ENCODE data around the gene KIAA0930. TPM values are rescaled to one million over a fixed set of nuclear protein-coding genes. Genes with fewer than 3 reads are reported as not detected.

The KIAA0930 gene
- total RNA-seq, 1 donor from 2014 or later: 42.5 TPM

DNA sequence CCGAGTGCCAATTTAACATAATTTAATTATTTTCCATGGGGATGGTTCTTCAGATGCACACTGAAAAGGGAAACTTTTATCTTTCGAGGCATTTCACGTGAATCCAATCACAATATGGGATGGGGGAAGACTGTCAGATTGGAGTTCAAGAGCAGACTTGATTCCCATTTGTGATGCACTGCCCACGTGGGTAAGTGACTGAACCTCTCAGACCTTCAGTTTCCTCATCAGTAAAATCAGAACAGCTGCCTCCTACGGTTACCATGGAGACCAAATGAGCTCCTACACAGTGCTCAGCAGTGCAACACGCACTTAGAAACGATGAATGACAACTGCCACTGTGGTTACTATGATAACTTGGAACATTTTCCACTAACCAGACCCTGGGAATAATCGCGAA lies 21.7 kb downstream of the KIAA0930 start:
- intact Hi-C loops (cut with DNase I): no loop called here

GRCh38 chr22:45217806-45218205 lies 22.9 kb downstream of the KIAA0930 start:
- H3K9me3 ChIP-seq: no peaks in the 10 kb centered on the region
- no peak overlapping the region for H3K27ac ChIP-seq
- no peak for DNase-seq (ENCODE audit: extremely low spot score in 2 of 2)
- no peaks in the 10 kb centered on the region for H3K36me3 ChIP-seq
- no peak overlapping the region for H3K4me3 ChIP-seq
- intact Hi-C loops (cut with DNase I): no loop called here
- peaks cover 19% of the 10 kb centered on the region for H3K4me1 ChIP-seq
- H3K27me3 ChIP-seq: no peaks in the 10 kb centered on the region
- no peak for TF ChIP-seq POLR2AphosphoS5 (IDR thresholded peaks at IDR 0.05; ENCODE audit: insufficient read depth in 1 of 2, low read depth in 1 of 2)
- TF ChIP-seq CTCF (IDR thresholded peaks at IDR 0.05): no peak
- no peak for TF ChIP-seq POLR2A (IDR thresholded peaks at IDR 0.05)

More for the DNA sequence above, 21.7 kb downstream of the KIAA0930 start:
- H3K36me3 ChIP-seq: no peaks in the 10 kb centered on the region
- TF ChIP-seq POLR2A (IDR thresholded peaks at IDR 0.05) (no peak), POLR2AphosphoS5 (IDR thresholded peaks at IDR 0.05; ENCODE audit: insufficient read depth in 1 of 2, low read depth in 1 of 2) (no peak), CTCF (IDR thresholded peaks at IDR 0.05) (no peak)
- H3K4me1 ChIP-seq: peaks cover 19% of the 10 kb centered on the region
- H3K27me3 ChIP-seq: no peaks in the 10 kb centered on the region
- no peak overlapping the region for H3K4me3 ChIP-seq
- no peaks in the 10 kb centered on the region for H3K9me3 ChIP-seq
- DNase-seq (ENCODE audit: extremely low spot score in 2 of 2): no peak
- no peak overlapping the region for H3K27ac ChIP-seq

DNA sequence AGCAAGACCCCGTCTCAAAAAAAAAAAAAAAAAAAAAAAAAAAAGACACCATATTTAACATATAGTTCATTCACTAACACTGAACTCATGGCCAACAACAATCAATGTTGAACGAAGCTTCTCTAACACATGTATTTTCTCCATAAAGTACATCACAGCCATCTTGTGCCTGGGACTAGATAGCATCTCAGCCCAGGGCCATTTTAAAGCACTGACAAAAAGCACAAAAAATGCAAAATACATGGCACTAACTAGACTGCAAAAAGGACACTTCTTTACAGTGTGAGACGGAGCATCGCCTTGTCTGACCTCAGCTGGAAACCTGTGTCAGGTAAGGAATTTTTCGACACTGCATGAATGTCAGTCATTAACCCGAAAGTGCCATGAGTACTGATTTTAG lies 23.3 kb downstream of the KIAA0930 start:
- H3K9me3 ChIP-seq: no peaks in the 10 kb centered on the region
- H3K27ac ChIP-seq: no peak overlapping the region
- peaks cover 23% of the 10 kb centered on the region for H3K4me1 ChIP-seq
- no peak for TF ChIP-seq POLR2A (IDR thresholded peaks at IDR 0.05)
- no peak for TF ChIP-seq POLR2AphosphoS5 (IDR thresholded peaks at IDR 0.05; ENCODE audit: insufficient read depth in 1 of 2, low read depth in 1 of 2)
- no peak for TF ChIP-seq CTCF (IDR thresholded peaks at IDR 0.05)
- DNase-seq (ENCODE audit: extremely low spot score in 2 of 2): no peak
- no peaks in the 10 kb centered on the region for H3K27me3 ChIP-seq
- intact Hi-C loops (cut with DNase I): no loop called here
- H3K4me3 ChIP-seq: no peak overlapping the region
- H3K36me3 ChIP-seq: no peaks in the 10 kb centered on the region

- no peaks in the 10 kb centered on the region for H3K27me3 ChIP-seq
- intact Hi-C loops (cut with DNase I): no loop called here
- no peak overlapping the region for H3K4me3 ChIP-seq
- H3K36me3 ChIP-seq: no peaks in the 10 kb centered on the region
- H3K27ac ChIP-seq: no peak overlapping the region
- DNase-seq (ENCODE audit: extremely low spot score in 2 of 2): no peak
- no peaks in the 10 kb centered on the region for H3K9me3 ChIP-seq
- H3K4me1 ChIP-seq: peaks cover 33% of the 10 kb centered on the region
- TF ChIP-seq CTCF (IDR thresholded peaks at IDR 0.05) (no peak), POLR2AphosphoS5 (IDR thresholded peaks at IDR 0.05; ENCODE audit: insufficient read depth in 1 of 2, low read depth in 1 of 2) (no peak), POLR2A (IDR thresholded peaks at IDR 0.05) (no peak)
Observed at GRCh38 chr22:45216133-45217003, 24.3 kb downstream of the KIAA0930 start.
